H1 (cell line): ENCODE results near the gene DIAPH1. TPM values are rescaled to one million over a fixed set of nuclear protein-coding genes. Genes with fewer than 3 reads are reported as not detected.

Experiments
- CTCF ChIA-PET: fragments of 300-600 bp; sonication (Branson Sonifier 250); formaldehyde crosslinking; loops from one replicate; lab custom pipeline; 2021; ENCODE audit not compliant: partially characterized antibody; lab: Charles Lee
- POLR2A ChIA-PET: fragments of 300-600 bp; sonication (Branson Sonifier 250); formaldehyde crosslinking; loops from one replicate; lab custom pipeline; 2021; ENCODE audit warnings: inconsistent platforms; ENCODE audit not compliant: partially characterized antibody; lab: Charles Lee
- DNase-seq, 2 experiments: peaks; one replicate each; pipeline versions ENCODE4 v3.0.0 to v3.0.0-alpha.2; 2010 to 2022; ENCODE audit warnings: low spot score in 2 of 2, low read depth in 1 of 2, mixed read lengths in 1 of 2
- FAIRE-seq: peaks from 2 replicates; lab custom pipeline; 2011; peaks lifted over from hg19 to GRCh38; lab: Jason Lieb, UNC
- H2AFZ ChIP-seq: 2 replicates; pipeline ENCODE4 v1.8.1; 2012; ENCODE audit warnings: low read length, inconsistent platforms
- H2AK5ac ChIP-seq: 2 replicates; pipeline ENCODE4 v1.6.1; 2013; ENCODE audit warnings: low read depth, low read length
- H2BK120ac ChIP-seq: replicated peaks from 2 replicates; pipeline ENCODE3; 2013; ENCODE audit warnings: low read depth, low read length, inconsistent platforms
- H2BK12ac ChIP-seq: 2 replicates; pipeline ENCODE4 v1.6.1; 2013; ENCODE audit warnings: low read depth, low read length
- H2BK15ac ChIP-seq: 2 replicates; pipeline ENCODE4 v1.6.1; 2013; ENCODE audit warnings: low read length
- H2BK20ac ChIP-seq: 2 replicates; pipeline ENCODE4 v1.6.1; 2013; ENCODE audit warnings: low read length
- H2BK5ac ChIP-seq: 2 replicates; pipeline ENCODE4 v1.6.1; 2013; ENCODE audit warnings: low read depth, low read length
- H3K14ac ChIP-seq: 2 replicates; pipeline ENCODE4 v1.6.1; 2013; ENCODE audit warnings: inconsistent platforms; ENCODE audit not compliant: insufficient read length
- H3K18ac ChIP-seq: 2 replicates; pipeline ENCODE4 v1.6.1; 2013; ENCODE audit warnings: low read length; ENCODE audit errors: extremely low read depth
- H3K23ac ChIP-seq: 2 replicates; pipeline ENCODE4 v1.6.1; 2013; ENCODE audit warnings: inconsistent platforms; ENCODE audit not compliant: insufficient read length
- H3K23me2 ChIP-seq: 2 replicates; pipeline ENCODE4 v1.6.1; 2013; ENCODE audit warnings: low read depth, low read length
- H3K27ac ChIP-seq: 2 replicates; pipeline ENCODE4 v1.6.1; 2011; ENCODE audit warnings: low read depth, low read length, inconsistent platforms
- H3K27me3 ChIP-seq, 4 experiments: replicated peaks in 1 of 4; 1 replicate in 1 of 4; 2 replicates in 3 of 4; pipeline versions ENCODE4 v1.6.1 to v1.8.1; 2011 to 2013; ENCODE audit warnings: low read length in 3 of 4, mild to moderate bottlenecking in 3 of 4, inconsistent platforms in 2 of 4, mixed read lengths in 2 of 4, moderate library complexity in 1 of 4; ENCODE audit not compliant: control insufficient read depth in 3 of 4, insufficient read depth in 3 of 4; ENCODE audit errors: extremely low read depth in 1 of 4
- H3K36me3 ChIP-seq, 4 experiments: 2 replicates each; pipeline versions ENCODE4 v1.6.1 to v1.8.1; 2011 to 2013; ENCODE audit warnings: mild to moderate bottlenecking in 4 of 4, low read length in 3 of 4, moderate library complexity in 2 of 4, control low read depth in 1 of 4, inconsistent platforms in 1 of 4; ENCODE audit not compliant: insufficient read depth in 4 of 4, control insufficient read depth in 2 of 4
- H3K4ac ChIP-seq: replicated peaks from 2 replicates; pipeline ENCODE3; 2013; ENCODE audit warnings: low read length, low read depth, mixed read lengths, inconsistent platforms; ENCODE audit not compliant: insufficient read length
- H3K4me1 ChIP-seq, 4 experiments: replicated peaks in 1 of 4; 1 replicate in 1 of 4; 2 replicates in 3 of 4; pipeline versions ENCODE4 v1.6.1 to v1.8.1; 2011 to 2013; ENCODE audit warnings: low read length in 3 of 4, inconsistent platforms in 2 of 4, mixed read lengths in 1 of 4; ENCODE audit not compliant: insufficient read depth in 4 of 4, control insufficient read depth in 3 of 4
- H3K4me2 ChIP-seq, 2 experiments: 2 replicates each; pipeline versions ENCODE4 v1.6.1 to v1.8.1; 2011 to 2013; ENCODE audit warnings: low read depth in 2 of 2, low read length in 2 of 2, control low read depth in 1 of 2, inconsistent platforms in 1 of 2, mild to moderate bottlenecking in 1 of 2; ENCODE audit not compliant: insufficient read depth in 1 of 2
- H3K4me3 ChIP-seq, 4 experiments: fragments of 200-600, 300-600 bp in 1 of 4; sonication (generic), shearing (Covaris generic), sonication (Bioruptor Twin) in 1 of 4; 2 replicates each; pipeline versions ENCODE4 v1.5.1 to v1.8.1; 2011 to 2016; ENCODE audit warnings: low read length in 4 of 4, low read depth in 3 of 4, control low read depth in 2 of 4, inconsistent platforms in 2 of 4, mild to moderate bottlenecking in 2 of 4, mixed read lengths in 1 of 4, moderate library complexity in 1 of 4; ENCODE audit not compliant: insufficient read depth in 2 of 4; ENCODE audit errors: extremely low read depth in 1 of 4
- H3K56ac ChIP-seq: replicated peaks from 2 replicates; pipeline ENCODE3; 2013; ENCODE audit warnings: low read depth, mild to moderate bottlenecking, mixed read lengths, low read length, inconsistent platforms; ENCODE audit not compliant: insufficient read length
- H3K79me1 ChIP-seq: 2 replicates; pipeline ENCODE4 v1.6.1; 2013; ENCODE audit warnings: low read depth, low read length, control low read depth
- H3K79me2 ChIP-seq, 2 experiments: 2 replicates each; pipeline versions ENCODE4 v1.6.1 to v1.8.1; 2012 to 2013; ENCODE audit warnings: low read length in 2 of 2, mild to moderate bottlenecking in 2 of 2, inconsistent platforms in 1 of 2; ENCODE audit not compliant: insufficient read depth in 2 of 2, control insufficient read depth in 1 of 2
- H3K9ac ChIP-seq, 4 experiments: replicated peaks in 1 of 4; 1 replicate in 1 of 4; 2 replicates in 3 of 4; pipeline versions ENCODE4 v1.6.1 to v1.8.1; 2011 to 2013; ENCODE audit warnings: low read depth in 3 of 4, low read length in 3 of 4, control low read depth in 2 of 4, mild to moderate bottlenecking in 2 of 4, moderate library complexity in 2 of 4, inconsistent platforms in 1 of 4; ENCODE audit errors: extremely low read depth in 1 of 4
- H3K9me3 ChIP-seq, 2 experiments: 2 replicates each; pipeline versions ENCODE4 v1.6.1 to v1.8.1; 2012 to 2013; ENCODE audit warnings: mild to moderate bottlenecking in 2 of 2, moderate library complexity in 2 of 2, control low read depth in 1 of 2, inconsistent platforms in 1 of 2, low read depth in 1 of 2, low read length in 1 of 2, mixed read lengths in 1 of 2; ENCODE audit not compliant: insufficient read depth in 2 of 2
- H4K20me1 ChIP-seq, 2 experiments: replicated peaks in 1 of 2; 2 replicates each; pipeline versions ENCODE3 to v1.8.1; 2011 to 2013; ENCODE audit warnings: inconsistent platforms in 2 of 2, low read length in 2 of 2, mild to moderate bottlenecking in 1 of 2; ENCODE audit not compliant: insufficient read depth in 2 of 2, control insufficient read depth in 1 of 2
- H4K5ac ChIP-seq: 2 replicates; pipeline ENCODE4 v1.6.1; 2013; ENCODE audit warnings: low read length, low read depth, mixed read lengths, inconsistent platforms; ENCODE audit not compliant: insufficient read length
- H4K8ac ChIP-seq: 2 replicates; pipeline ENCODE4 v1.8.0; 2013; ENCODE audit warnings: mild to moderate bottlenecking, moderate library complexity, low read length, inconsistent platforms; ENCODE audit not compliant: insufficient read depth; ENCODE audit errors: extremely low read depth
- H4K91ac ChIP-seq: replicated peaks from 2 replicates; pipeline ENCODE3; 2013; ENCODE audit warnings: low read length, mixed read lengths, inconsistent platforms; ENCODE audit not compliant: insufficient read length
- CEBPB ChIP-seq: IDR thresholded peaks from 2 replicates; pipeline ENCODE4 v1.6.1; 2012; ENCODE audit warnings: low read depth, low read length
- CTBP2 ChIP-seq: IDR thresholded peaks from 2 replicates; pipeline ENCODE4 v1.7.0; 2011; ENCODE audit warnings: borderline replicate concordance, mild to moderate bottlenecking, moderate library complexity, mixed read lengths, low read length; ENCODE audit not compliant: insufficient read depth, insufficient read length
- EGR1 ChIP-seq: IDR thresholded peaks from 2 replicates; pipeline ENCODE4 v1.6.1; 2011; ENCODE audit warnings: low read depth, low read length, borderline replicate concordance
- HDAC2 ChIP-seq, 2 experiments: fragments of 300-600 bp in 1 of 2; sonication (generic) in 1 of 2; IDR thresholded peaks; 2 replicates each; pipeline ENCODE4 v1.6.1; 2011 to 2012; ENCODE audit warnings: low read depth in 2 of 2, low read length in 2 of 2, mild to moderate bottlenecking in 2 of 2, moderate library complexity in 2 of 2, borderline replicate concordance in 1 of 2, inconsistent platforms in 1 of 2
- HDAC6 ChIP-seq: IDR thresholded peaks from one replicate; pipeline ENCODE4 v1.7.1; 2012; ENCODE audit warnings: low read depth, mild to moderate bottlenecking, inconsistent platforms, low read length, moderate library complexity
- KDM1A ChIP-seq: fragments of 200-600, 300-600 bp; sonication (generic); IDR thresholded peaks from 2 replicates; pipeline ENCODE4 v1.7.1; 2016; ENCODE audit warnings: mild to moderate bottlenecking, low read length, borderline replicate concordance
- MAFK ChIP-seq: IDR thresholded peaks from 2 replicates; pipeline ENCODE4 v1.6.1; 2012; ENCODE audit warnings: low read depth, mild to moderate bottlenecking, improper control_type of control experiment, low read length
- RXRA ChIP-seq: IDR thresholded peaks from 2 replicates; pipeline ENCODE4 v1.6.1; 2011; ENCODE audit warnings: low read depth, mild to moderate bottlenecking, low read length, moderate library complexity; ENCODE audit not compliant: insufficient read depth
- SIN3A ChIP-seq, 2 experiments: IDR thresholded peaks in 1 of 2; conservative IDR thresholded peaks in 1 of 2; 2 replicates each; pipeline ENCODE4 v1.6.1; 2011 to 2012; ENCODE audit warnings: low read length in 2 of 2, improper control_type of control experiment in 1 of 2, low read depth in 1 of 2, mild to moderate bottlenecking in 1 of 2
- TBP ChIP-seq: IDR thresholded peaks from 2 replicates; pipeline ENCODE4 v1.6.1; 2011; ENCODE audit warnings: low read depth, low read length, improper control_type of control experiment
- YY1 ChIP-seq: IDR thresholded peaks from 2 replicates; pipeline ENCODE4 v1.6.1; 2011; ENCODE audit warnings: low read depth, mild to moderate bottlenecking, low read length
- WGBS, 2 experiments: shearing (Covaris generic) in 1 of 2; methylation state at CpG; one replicate each; pipeline versions ENCODE4 v1.1.6 to v1.1.7; 2013 to 2015; ENCODE audit warnings: low lambda C conversion rate in 2 of 2, mixed read lengths in 2 of 2, inconsistent platforms in 1 of 2, low coverage in 1 of 2, missing lambda C conversion rate in 1 of 2; ENCODE audit not compliant: insufficient replicate concordance in 2 of 2, insufficient coverage in 1 of 2, insufficient read length in 1 of 2; ENCODE audit errors: extremely low coverage in 1 of 2, missing lambda C conversion rate in 1 of 2; 5-methylcytosine and 5-hydroxymethylcytosine counted together
- polyA plus RNA-seq, 7 experiments: library from polyadenylated mRNA; depleted of rRNA in 3 of 7; stranded (reverse) in 5 of 7; unstranded in 2 of 7; fragments of >200 nt in 5 of 7; fragments of 200-250 nt in 2 of 7; gene quantifications; 1 replicate in 5 of 7; 2 replicates in 1 of 7; 4 replicates in 1 of 7; pipeline versions ENCODE4 v1.2.1 to v1.2.3, GENCODE V29; 2011 to 2013; ENCODE audit warnings: missing spikeins in 2 of 7, mixed read lengths in 2 of 7
- total RNA-seq: library from RNA; stranded (reverse); fragmentation: NEBNext Ultra II Directional; extraction: Animal tissue kit (Norgen Biotek cat#: 25700); gene quantifications from 2 replicates; pipeline ENCODE4 v1.2.1, GENCODE V29; 2021
- TF ChIP-seq, protein P1 (sequence below): IDR thresholded peaks from 2 replicates; pipeline ENCODE4 v1.6.1; 2012; ENCODE audit warnings: inconsistent platforms

The DIAPH1 gene
- total and polyA plus RNA-seq, 2 of the 8 experiments (the other 6 are each of a cell fraction or from before 2014, with no cell fraction given), result 61.2 to 114 TPM

DNA sequence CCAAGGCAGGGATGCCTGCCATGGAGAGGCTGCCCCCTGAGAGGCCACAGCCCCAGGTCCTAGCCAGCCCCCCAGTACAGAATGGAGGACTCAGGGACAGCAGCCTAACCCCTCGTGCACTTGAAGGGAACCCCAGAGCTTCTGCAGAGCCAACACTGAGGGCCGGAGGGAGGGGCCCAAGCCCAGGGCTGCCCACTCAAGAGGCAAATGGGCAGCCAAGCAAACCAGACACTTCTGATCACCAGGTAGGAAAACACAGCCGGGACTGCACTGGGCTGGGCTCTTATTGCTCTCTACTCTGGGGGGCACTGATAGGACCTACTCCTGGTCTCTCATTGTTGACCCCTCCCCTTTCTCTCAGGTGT, 21.2 kb upstream of the DIAPH1 start:
- Histone ChIP-seq H3K56ac (no peak overlapping the region), H2BK20ac (no peak overlapping the region), H3K9ac (no peak overlapping the region), H3K18ac (no peak overlapping the region), H3K36me3 (peaks cover 0 to 20% (median 2%) of the 10 kb centered on the region in 4 experiments; a peak in 3 of 8 replicates), H3K79me1 (peaks cover 9% of the 10 kb centered on the region), H3K4me1 (peaks cover 0 to 5% (median 3%) of the 10 kb centered on the region in 4 experiments; a peak in 5 of 7 replicates), H2BK12ac (no peak overlapping the region), H2BK5ac (no peak overlapping the region), H3K27ac (no peak overlapping the region), H3K27me3 (peaks cover 0 to 4% (median 0%) of the 10 kb centered on the region in 4 experiments; a peak in 1 of 7 replicates), H3K79me2 (peaks cover 7 to 15% of the 10 kb centered on the region in 2 experiments; a peak in 3 of 4 replicates), H3K23ac (no peak overlapping the region), H2AFZ (no peak overlapping the region), H3K4me2 (no peak overlapping the region), H3K4me3 (no peak overlapping the region), H3K4ac (no peak overlapping the region), H4K5ac (no peak overlapping the region), H3K9me3 (no peaks in the 10 kb centered on the region), H2BK15ac (no peak overlapping the region), H4K20me1 (peaks cover 3 to 15% of the 10 kb centered on the region in 2 experiments), H3K23me2 (peaks cover 14% of the 10 kb centered on the region), H2BK120ac (no peak overlapping the region), H3K14ac (no peak overlapping the region), H2AK5ac (no peak overlapping the region), H4K91ac (no peak overlapping the region), H4K8ac (no peak overlapping the region)
- 95% methylated on average over 3 of the region's 3 CpGs; no CpG with 5 or more reads in 1 of the 2 experiments for WGBS, 2 experiments
- no peak for DNase-seq
- ChIA-PET POLR2A (interaction anchor here (0.9 to 6.8 kb wide), 9 partner anchors 9 to 72 kb away, joined by 3 to 96 read pairs (median 4); partner anchors contain the start of genes DIAPH1 and FCHSD1), CTCF (interaction anchor here (0.5 to 2.9 kb wide), 5 partner anchors 15 to 818 kb away, joined by 3 to 17 read pairs (median 6); partner anchors contain the start of gene PCDHA5)
- no peak for FAIRE-seq
- no peak for TF ChIP-seq HDAC6
- TF ChIP-seq KDM1A, result no peak
- TF ChIP-seq YY1, result no peak
- no peak for TF ChIP-seq RXRA
- TF ChIP-seq EGR1, result no peak
- TF ChIP-seq HDAC2 (IDR thresholded peaks at IDR 0.05; ENCODE audit: borderline replicate concordance in 1 of 2, low read depth in 2 of 2, low read length in 2 of 2), result no peak
- no peak for TF ChIP-seq SIN3A (conservative IDR thresholded peaks at IDR 0.05 in 1 of 2, IDR thresholded peaks at IDR 0.05 in 1 of 2; ENCODE audit: low read depth in 1 of 2, low read length in 2 of 2)
- TF ChIP-seq CEBPB, result no peak
- no peak for TF ChIP-seq MAFK
- no peak for TF ChIP-seq CTBP2
- TF ChIP-seq, protein P1, sequence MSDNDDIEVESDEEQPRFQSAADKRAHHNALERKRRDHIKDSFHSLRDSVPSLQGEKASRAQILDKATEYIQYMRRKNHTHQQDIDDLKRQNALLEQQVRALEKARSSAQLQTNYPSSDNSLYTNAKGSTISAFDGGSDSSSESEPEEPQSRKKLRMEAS, result no peak
- TF ChIP-seq TBP, result no peak
